Ishikawa (cell line): ENCODE data around the gene MGST1.

ENCODE experiments used
- CEBPB ChIP-seq: IDR thresholded peaks from 2 replicates; pipeline ENCODE4 v1.6.1; 2012
- CREB1 ChIP-seq: IDR thresholded peaks from 2 replicates; pipeline ENCODE4 v1.6.1; 2012; ENCODE audit warnings: low read depth
- EP300 ChIP-seq: IDR thresholded peaks from 2 replicates; pipeline ENCODE4 v1.6.1; 2012; ENCODE audit warnings: borderline replicate concordance
- TAF1 ChIP-seq: IDR thresholded peaks from 2 replicates; pipeline ENCODE4 v1.6.1; 2012; ENCODE audit warnings: low read depth, mild to moderate bottlenecking
- TCF12 ChIP-seq: IDR thresholded peaks from 2 replicates; pipeline ENCODE4 v1.6.1; 2012; ENCODE audit warnings: low read depth
- TEAD4 ChIP-seq: IDR thresholded peaks from 2 replicates; pipeline ENCODE4 v1.6.1; 2012
- TF ChIP-seq, protein P1 (sequence below): IDR thresholded peaks from 2 replicates; pipeline ENCODE4 v1.6.1; 2012; ENCODE audit warnings: low read depth, mild to moderate bottlenecking
- TF ChIP-seq, protein P2 (sequence below): IDR thresholded peaks from 2 replicates; pipeline ENCODE4 v1.6.1; 2012

DNA sequence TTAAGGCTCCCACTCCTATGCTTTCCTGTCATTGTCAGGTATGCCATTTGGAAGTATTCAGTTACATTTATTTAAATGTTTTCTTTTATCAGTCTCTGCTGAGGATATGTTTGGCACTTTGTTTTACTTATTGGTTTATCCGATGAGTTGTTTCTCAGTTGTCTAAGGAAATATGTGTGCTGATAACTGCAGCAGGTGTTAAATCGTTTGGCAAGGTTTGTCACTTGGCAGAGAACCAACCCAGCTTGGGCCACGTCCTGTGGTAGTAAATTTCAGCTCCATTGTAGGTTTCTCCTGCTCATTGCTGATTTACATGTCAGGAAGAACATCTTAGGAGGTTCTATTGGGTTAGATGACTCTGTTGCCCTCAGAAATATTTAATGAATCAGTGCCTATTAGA, 22.0 kb upstream of the MGST1 start:
- no peak for TF ChIP-seq TCF12
- no peak for TF ChIP-seq CREB1
- no peak for TF ChIP-seq EP300
- TF ChIP-seq, protein P1, sequence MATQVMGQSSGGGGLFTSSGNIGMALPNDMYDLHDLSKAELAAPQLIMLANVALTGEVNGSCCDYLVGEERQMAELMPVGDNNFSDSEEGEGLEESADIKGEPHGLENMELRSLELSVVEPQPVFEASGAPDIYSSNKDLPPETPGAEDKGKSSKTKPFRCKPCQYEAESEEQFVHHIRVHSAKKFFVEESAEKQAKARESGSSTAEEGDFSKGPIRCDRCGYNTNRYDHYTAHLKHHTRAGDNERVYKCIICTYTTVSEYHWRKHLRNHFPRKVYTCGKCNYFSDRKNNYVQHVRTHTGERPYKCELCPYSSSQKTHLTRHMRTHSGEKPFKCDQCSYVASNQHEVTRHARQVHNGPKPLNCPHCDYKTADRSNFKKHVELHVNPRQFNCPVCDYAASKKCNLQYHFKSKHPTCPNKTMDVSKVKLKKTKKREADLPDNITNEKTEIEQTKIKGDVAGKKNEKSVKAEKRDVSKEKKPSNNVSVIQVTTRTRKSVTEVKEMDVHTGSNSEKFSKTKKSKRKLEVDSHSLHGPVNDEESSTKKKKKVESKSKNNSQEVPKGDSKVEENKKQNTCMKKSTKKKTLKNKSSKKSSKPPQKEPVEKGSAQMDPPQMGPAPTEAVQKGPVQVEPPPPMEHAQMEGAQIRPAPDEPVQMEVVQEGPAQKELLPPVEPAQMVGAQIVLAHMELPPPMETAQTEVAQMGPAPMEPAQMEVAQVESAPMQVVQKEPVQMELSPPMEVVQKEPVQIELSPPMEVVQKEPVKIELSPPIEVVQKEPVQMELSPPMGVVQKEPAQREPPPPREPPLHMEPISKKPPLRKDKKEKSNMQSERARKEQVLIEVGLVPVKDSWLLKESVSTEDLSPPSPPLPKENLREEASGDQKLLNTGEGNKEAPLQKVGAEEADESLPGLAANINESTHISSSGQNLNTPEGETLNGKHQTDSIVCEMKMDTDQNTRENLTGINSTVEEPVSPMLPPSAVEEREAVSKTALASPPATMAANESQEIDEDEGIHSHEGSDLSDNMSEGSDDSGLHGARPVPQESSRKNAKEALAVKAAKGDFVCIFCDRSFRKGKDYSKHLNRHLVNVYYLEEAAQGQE, result no peak
- no peak for TF ChIP-seq TAF1
- TF ChIP-seq, protein P2, sequence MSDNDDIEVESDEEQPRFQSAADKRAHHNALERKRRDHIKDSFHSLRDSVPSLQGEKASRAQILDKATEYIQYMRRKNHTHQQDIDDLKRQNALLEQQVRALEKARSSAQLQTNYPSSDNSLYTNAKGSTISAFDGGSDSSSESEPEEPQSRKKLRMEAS, result no peak
- no peak for TF ChIP-seq TEAD4
- no peak for TF ChIP-seq CEBPB
